Eye (tissue), 1 donor: ENCODE measurements around the gene PSMG4.

ENCODE experiments used
- DNase-seq: peaks from one replicate; pipeline ENCODE4 v3.0.0-alpha.2; 2015

The PSMG4 gene

GRCh38 chr6:3258720-3259490 lies at the start of gene PSMG4:
Gene PSMG4, plus strand, starts transcription at chr6:3258947. Its CDS starts 76 bp downstream, at chr6:3259023.
- DNase-seq = peak; percentile 97

- peak; percentile 63 for DNase-seq
Observed at GRCh38 chr6:3209114-3210023, 49.4 kb upstream of the PSMG4 start.

- DNase-seq = no peak
Observed at GRCh38 chr6:3210024-3210610, 48.6 kb upstream of the PSMG4 start.

- no peak for DNase-seq
Observed at GRCh38 chr6:3211681-3212080, 47.1 kb upstream of the PSMG4 start.

GRCh38 chr6:3212261-3212660 lies 46.5 kb upstream of the PSMG4 start:
- no peak for DNase-seq

- DNase-seq = no peak
Observed at GRCh38 chr6:3213334-3213695, 45.4 kb upstream of the PSMG4 start.

GRCh38 chr6:3214898-3215297 lies 43.8 kb upstream of the PSMG4 start:
- DNase-seq = no peak

GRCh38 chr6:3217286-3217685 lies 41.5 kb upstream of the PSMG4 start:
- DNase-seq = no peak

- DNase-seq = no peak
Observed at GRCh38 chr6:3218266-3218665, 40.5 kb upstream of the PSMG4 start.

- no peak for DNase-seq
Observed at GRCh38 chr6:3220366-3220765, 38.4 kb upstream of the PSMG4 start.

- no peak for DNase-seq
Observed at GRCh38 chr6:3221578-3221977, 37.2 kb upstream of the PSMG4 start.

- DNase-seq = no peak
Observed at GRCh38 chr6:3222506-3223038, 36.2 kb upstream of the PSMG4 start.

GRCh38 chr6:3226042-3226441 lies 32.7 kb upstream of the PSMG4 start:
- DNase-seq = no peak

- DNase-seq = peak; percentile 87
Observed at GRCh38 chr6:3226481-3227362, 32.0 kb upstream of the PSMG4 start.

- DNase-seq = peak; percentile 97
Observed at GRCh38 chr6:3227363-3228045, 31.2 kb upstream of the PSMG4 start, which contains the start of gene TUBB2B. Gene TUBB2B, minus strand, starts transcription at chr6:3227653. Its CDS starts 110 bp downstream, at chr6:3227543.

GRCh38 chr6:3228046-3228671 lies 30.6 kb upstream of the PSMG4 start:
- peak; percentile 93 for DNase-seq

GRCh38 chr6:3228771-3229565 lies 29.8 kb upstream of the PSMG4 start:
- DNase-seq = peak; percentile 95

GRCh38 chr6:3229566-3230178 lies 29.1 kb upstream of the PSMG4 start:
- peak; percentile 86 for DNase-seq

GRCh38 chr6:3230256-3230882 lies 28.4 kb upstream of the PSMG4 start:
- no peak for DNase-seq
